Sigmoid colon (tissue), 7 donors: Measurements from ENCODE around the gene MSANTD3. TPM values are rescaled to one million over a fixed set of nuclear protein-coding genes. Genes with fewer than 3 reads are reported as not detected.

Source experiments
- DNase-seq: peaks from one replicate; pipeline ENCODE4 v3.0.0-alpha.2; 2019
- H3K27ac ChIP-seq, 4 donors: fragments of 200-600 bp; sonication (generic); one replicate each; pipeline ENCODE4 v1.5.1; 2016 to 2019; ENCODE audit warnings: mild to moderate bottlenecking in 1 of 4
- H3K27me3 ChIP-seq, 3 donors: fragments of 200-600 bp; sonication (generic); one replicate each; pipeline ENCODE4 v1.5.1; 2019; ENCODE audit warnings: mild to moderate bottlenecking in 1 of 3
- H3K36me3 ChIP-seq, 4 donors: fragments of 200-600 bp; sonication (generic); one replicate each; pipeline ENCODE4 v1.5.1; 2016 to 2019
- H3K4me1 ChIP-seq, 4 donors: fragments of 200-600 bp; sonication (generic); one replicate each; pipeline ENCODE4 v1.5.1; 2017 to 2019
- H3K4me3 ChIP-seq, 4 donors: fragments of 200-600 bp; sonication (generic); one replicate each; pipeline ENCODE4 v1.5.1; 2017 to 2019; ENCODE audit warnings: mild to moderate bottlenecking in 2 of 4, moderate library complexity in 1 of 4
- H3K9me3 ChIP-seq, 4 donors: fragments of 200-600 bp in 3 of 4; sonication (generic) in 3 of 4; one replicate each; pipeline versions ENCODE4 v1.5.1 to v1.6.1; 2013 to 2019
- EP300 ChIP-seq, 4 donors: sonication (generic); formaldehyde crosslinking; IDR thresholded peaks; one replicate each; pipeline ENCODE4 v1.6.1; 2017; ENCODE audit warnings: antibody characterized with exemption in 4 of 4
- POLR2A ChIP-seq, 2 donors: fragments of 450-650 bp; IDR thresholded peaks; one replicate each; pipeline ENCODE4 v1.6.1; 2016; ENCODE audit warnings: antibody characterized with exemption in 2 of 2, mild to moderate bottlenecking in 2 of 2, moderate library complexity in 2 of 2
- POLR2AphosphoS5 ChIP-seq, 4 donors: sonication (generic); formaldehyde crosslinking; IDR thresholded peaks; one replicate each; pipeline ENCODE4 v1.6.1; 2017; ENCODE audit warnings: antibody characterized with exemption in 4 of 4
- WGBS, 2 donors: extraction: QIAGEN DNeasy Blood & Tissue Kit; methylation state at CpG; one replicate each; pipeline ENCODE4 v1.1.7; 2013; 5-methylcytosine and 5-hydroxymethylcytosine counted together
- intact Hi-C: fragments of 100-400 bp; cut with DNase I; formaldehyde crosslinking; loops from one replicate; pipeline ENCODE4 v1.15.1; 2023
- polyA plus RNA-seq, 3 donors: library from polyadenylated mRNA; stranded (reverse); fragments of 200-250 nt; gene quantifications; one replicate each; pipeline ENCODE4 v1.2.3, GENCODE V29; 2013
- total RNA-seq, 4 donors: library from RNA; depleted of rRNA; stranded (reverse); fragments of >200 nt; gene quantifications; one replicate each; pipeline ENCODE4 v1.1.0, GENCODE V29; 2016
- TF ChIP-seq, protein P1 (sequence below), 4 experiments: fragments of 450-650 bp in 3 of 4; fragments of 200-600 bp in 1 of 4; IDR thresholded peaks; one replicate each; pipeline ENCODE4 v1.5.1; 2016 to 2019; ENCODE audit warnings: antibody characterized with exemption in 4 of 4, mild to moderate bottlenecking in 3 of 4, moderate library complexity in 2 of 4
- donor health status: healthy with polysubstance abuse.
- donor health status: Bipolar disorder and iron deficiency.
- donor health status: healthy.

MSANTD3 gene
- total and polyA plus RNA-seq, 7 donors = 9.2 to 41.8 (median 25.2) TPM

DNA sequence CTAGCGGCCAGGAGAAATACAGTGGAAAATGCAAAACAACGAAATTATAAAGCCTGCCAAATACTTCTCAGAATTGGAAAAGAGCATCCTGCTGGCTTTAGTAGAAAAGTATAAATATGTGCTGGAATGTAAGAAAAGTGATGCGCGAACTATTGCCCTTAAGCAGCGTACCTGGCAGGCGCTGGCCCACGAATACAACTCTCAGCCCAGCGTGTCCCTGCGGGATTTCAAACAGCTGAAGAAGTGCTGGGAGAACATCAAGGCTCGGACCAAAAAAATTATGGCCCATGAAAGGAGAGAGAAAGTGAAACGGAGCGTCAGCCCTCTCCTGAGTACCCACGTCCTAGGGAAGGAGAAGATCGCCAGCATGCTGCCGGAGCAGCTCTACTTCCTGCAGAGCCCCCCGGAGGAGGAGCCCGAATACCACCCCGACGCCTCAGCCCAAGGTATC is 15.0 kb downstream of the MSANTD3 start:
- intact Hi-C loops = no loop called here
- Histone ChIP-seq H3K9me3 (no peaks in the 10 kb centered on the region), H3K27me3 (no peaks in the 10 kb centered on the region), H3K4me3 (no peak overlapping the region), H3K36me3 (peaks cover 0 to 39% (median 2%) of the 10 kb centered on the region in 4 donors), H3K27ac (no peak overlapping the region), H3K4me1 (peaks cover 0 to 6% (median 0%) of the 10 kb centered on the region in 4 donors)
- no peak for DNase-seq
- 88 to 94% methylated on average over 19 of the region's 19 CpGs for WGBS, 2 donors
- no peak for TF ChIP-seq EP300 (IDR thresholded peaks at IDR 0.05)
- TF ChIP-seq, protein P1, sequence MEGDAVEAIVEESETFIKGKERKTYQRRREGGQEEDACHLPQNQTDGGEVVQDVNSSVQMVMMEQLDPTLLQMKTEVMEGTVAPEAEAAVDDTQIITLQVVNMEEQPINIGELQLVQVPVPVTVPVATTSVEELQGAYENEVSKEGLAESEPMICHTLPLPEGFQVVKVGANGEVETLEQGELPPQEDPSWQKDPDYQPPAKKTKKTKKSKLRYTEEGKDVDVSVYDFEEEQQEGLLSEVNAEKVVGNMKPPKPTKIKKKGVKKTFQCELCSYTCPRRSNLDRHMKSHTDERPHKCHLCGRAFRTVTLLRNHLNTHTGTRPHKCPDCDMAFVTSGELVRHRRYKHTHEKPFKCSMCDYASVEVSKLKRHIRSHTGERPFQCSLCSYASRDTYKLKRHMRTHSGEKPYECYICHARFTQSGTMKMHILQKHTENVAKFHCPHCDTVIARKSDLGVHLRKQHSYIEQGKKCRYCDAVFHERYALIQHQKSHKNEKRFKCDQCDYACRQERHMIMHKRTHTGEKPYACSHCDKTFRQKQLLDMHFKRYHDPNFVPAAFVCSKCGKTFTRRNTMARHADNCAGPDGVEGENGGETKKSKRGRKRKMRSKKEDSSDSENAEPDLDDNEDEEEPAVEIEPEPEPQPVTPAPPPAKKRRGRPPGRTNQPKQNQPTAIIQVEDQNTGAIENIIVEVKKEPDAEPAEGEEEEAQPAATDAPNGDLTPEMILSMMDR (IDR thresholded peaks at IDR 0.05) = no peak
- no peak for TF ChIP-seq POLR2AphosphoS5 (IDR thresholded peaks at IDR 0.05)
- TF ChIP-seq POLR2A (IDR thresholded peaks at IDR 0.05) = no peak

- TF ChIP-seq POLR2AphosphoS5 (IDR thresholded peaks at IDR 0.05) = no peak
- TF ChIP-seq, protein P1 (IDR thresholded peaks at IDR 0.05) = no peak
- TF ChIP-seq EP300 (IDR thresholded peaks at IDR 0.05) = no peak
- no peak for TF ChIP-seq POLR2A (IDR thresholded peaks at IDR 0.05)
- Histone ChIP-seq H3K9me3 (no peaks in the 10 kb centered on the region), H3K4me1 (peaks cover 0 to 6% (median 0%) of the 10 kb centered on the region in 4 donors), H3K27me3 (no peaks in the 10 kb centered on the region), H3K27ac (no peak overlapping the region), H3K4me3 (no peak overlapping the region), H3K36me3 (peaks cover 0 to 39% (median 2%) of the 10 kb centered on the region in 4 donors)
- intact Hi-C loops = no loop called here
- no peak for DNase-seq
- WGBS, 2 donors = 56 to 69% methylated on average over 4 of the region's 4 CpGs
Observed at GRCh38 chr9:100443781-100444768, 17.1 kb downstream of the MSANTD3 start.

- Histone ChIP-seq H3K4me3 (no peak overlapping the region), H3K36me3 (peaks cover 0 to 39% (median 2%) of the 10 kb centered on the region in 4 donors), H3K9me3 (no peaks in the 10 kb centered on the region), H3K27ac (no peak overlapping the region), H3K4me1 (peaks cover 0 to 6% (median 0%) of the 10 kb centered on the region in 4 donors), H3K27me3 (no peaks in the 10 kb centered on the region)
- TF ChIP-seq POLR2AphosphoS5 (IDR thresholded peaks at IDR 0.05) = no peak
- TF ChIP-seq POLR2A (IDR thresholded peaks at IDR 0.05) = no peak
- intact Hi-C loops = no loop called here
- DNase-seq = no peak
- 35 to 45% methylated on average over 1 of the region's 1 CpG for WGBS, 2 donors
Observed at GRCh38 chr9:100445161-100445902, 18.4 kb downstream of the MSANTD3 start.

DNA sequence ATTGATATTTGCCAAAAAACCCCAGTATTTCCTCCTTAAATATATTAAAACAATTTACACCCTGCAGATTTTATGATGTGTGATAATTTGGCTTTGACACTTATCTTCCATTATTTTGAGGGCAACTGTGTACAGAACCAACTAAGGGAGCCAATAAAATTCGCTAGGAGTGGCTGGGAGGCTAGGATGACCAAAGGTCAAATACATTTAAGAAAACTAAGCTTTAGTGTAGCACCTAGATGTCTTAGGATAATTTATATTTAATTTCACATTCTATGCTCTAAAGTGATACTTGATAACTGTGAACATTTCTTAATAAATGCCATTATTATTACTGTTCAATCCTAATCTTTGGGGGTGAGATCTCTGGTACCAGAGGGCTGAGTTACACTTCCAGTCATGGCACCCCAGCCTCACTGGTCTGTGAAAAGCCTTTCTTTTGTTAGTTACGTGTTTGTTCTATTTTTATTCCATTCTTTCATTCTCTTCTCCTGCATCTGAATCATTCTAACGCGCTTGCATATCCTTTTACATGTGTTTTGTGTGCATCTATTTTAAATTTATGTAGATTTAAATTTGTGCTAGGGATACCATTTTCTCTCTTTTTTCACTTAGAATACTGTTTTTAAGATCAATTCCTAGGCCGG is 19.1 kb downstream of the MSANTD3 start:
- WGBS, 2 donors = 76 to 88% methylated on average over 5 of the region's 5 CpGs
- H3K36me3 ChIP-seq = peaks cover 0 to 45% (median 2%) of the 10 kb centered on the region in 4 donors
- no peak overlapping the region for H3K27ac ChIP-seq
- no peak for TF ChIP-seq EP300 (IDR thresholded peaks at IDR 0.05)
- TF ChIP-seq, protein P1 (IDR thresholded peaks at IDR 0.05) = no peak
- no peak for TF ChIP-seq POLR2A (IDR thresholded peaks at IDR 0.05)
- TF ChIP-seq POLR2AphosphoS5 (IDR thresholded peaks at IDR 0.05) = no peak
- H3K4me1 ChIP-seq = peaks cover 0 to 6% (median 0%) of the 10 kb centered on the region in 4 donors
- H3K4me3 ChIP-seq = no peak overlapping the region
- no peaks in the 10 kb centered on the region for H3K27me3 ChIP-seq
- intact Hi-C loops = no loop called here
- H3K9me3 ChIP-seq = no peaks in the 10 kb centered on the region
- DNase-seq = no peak
